OCI-LY1 (cell line): Measurements from ENCODE around the gene POU6F2.

Source experiments
- H2AFZ ChIP-seq: fragments of 200-600 bp; sonication (generic), shearing (Covaris generic); 2 replicates; pipeline ENCODE4 v1.6.0; 2014; ENCODE audit warnings: antibody characterized with exemption, mild to moderate bottlenecking, low read length
- H3F3A ChIP-seq: fragments of 200-600 bp; sonication (generic), shearing (Covaris generic); 2 replicates; pipeline ENCODE4 v1.6.0; 2014; ENCODE audit warnings: mild to moderate bottlenecking, antibody characterized with exemption, low read length, moderate library complexity; ENCODE audit not compliant: insufficient read depth
- H3K27ac ChIP-seq: fragments of 200-600 bp; sonication (generic); 2 replicates; pipeline ENCODE4 v1.5.1; 2014; ENCODE audit warnings: low read length, mixed run types, mild to moderate bottlenecking, low read depth; ENCODE audit not compliant: poor library complexity, severe bottlenecking
- H3K27me3 ChIP-seq: fragments of 200-600 bp; sonication (generic); 2 replicates; pipeline ENCODE4 v1.6.0; 2014; ENCODE audit warnings: antibody characterized with exemption, mild to moderate bottlenecking, low read length, moderate library complexity; ENCODE audit not compliant: insufficient read depth
- H3K36me3 ChIP-seq: fragments of 200-600 bp; sonication (generic); 2 replicates; pipeline ENCODE4 v1.6.1; 2014; ENCODE audit warnings: mild to moderate bottlenecking, antibody characterized with exemption, low read length, moderate library complexity, mixed read lengths; ENCODE audit not compliant: insufficient read depth
- H3K4me1 ChIP-seq: fragments of 200-600 bp; sonication (generic); 2 replicates; pipeline ENCODE4 v1.5.1; 2014; ENCODE audit warnings: mild to moderate bottlenecking, low read length, moderate library complexity; ENCODE audit not compliant: insufficient read depth, severe bottlenecking
- H3K4me2 ChIP-seq: fragments of 200-600 bp; sonication (generic), shearing (Covaris generic); 2 replicates; pipeline ENCODE4 v1.6.1; 2014; ENCODE audit warnings: low read length
- H3K4me3 ChIP-seq: fragments of 200-600 bp; sonication (generic); 2 replicates; pipeline ENCODE4 v1.5.1; 2014; ENCODE audit warnings: low read length, low read depth, mild to moderate bottlenecking, mixed read lengths; ENCODE audit not compliant: poor library complexity, severe bottlenecking
- H3K79me2 ChIP-seq: fragments of 200-600 bp; shearing (Covaris generic); 2 replicates; pipeline ENCODE4 v1.6.1; 2016; ENCODE audit warnings: mixed run types, low read length, mixed read lengths; ENCODE audit not compliant: insufficient read depth
- H3K9ac ChIP-seq: fragments of 200-600 bp; sonication (generic), shearing (Covaris generic); 2 replicates; pipeline ENCODE4 v1.6.1; 2014; ENCODE audit warnings: mild to moderate bottlenecking, low read length, mixed read lengths
- H3K9me2 ChIP-seq: fragments of 200-600 bp; sonication (generic), shearing (Covaris generic); 2 replicates; pipeline ENCODE4 v1.6.1; 2014; ENCODE audit warnings: low read depth, mild to moderate bottlenecking, low read length, mixed read lengths
- H3K9me3 ChIP-seq: fragments of 200-600 bp; shearing (Covaris generic); 2 replicates; pipeline ENCODE4 v1.6.1; 2014; ENCODE audit warnings: low read length, mixed read lengths
- H4K20me1 ChIP-seq: fragments of 200-600 bp; sonication (generic), shearing (Covaris generic); 2 replicates; pipeline ENCODE4 v1.6.0; 2016; ENCODE audit warnings: mild to moderate bottlenecking, low read length; ENCODE audit not compliant: insufficient read depth
- CTCF ChIP-seq: fragments of 200-600 bp; sonication (generic), shearing (Covaris generic); IDR thresholded peaks from 2 replicates; pipeline ENCODE4 v1.5.1; 2017; ENCODE audit warnings: mild to moderate bottlenecking, antibody characterized with exemption, low read length, moderate library complexity, mixed read lengths
- EZH2 ChIP-seq: fragments of 200-600 bp; sonication (generic), shearing (Covaris generic); IDR thresholded peaks from 2 replicates; pipeline ENCODE4 v1.8.0; 2017; ENCODE audit warnings: borderline replicate concordance, mixed run types, mild to moderate bottlenecking, antibody characterized with exemption, low read length, moderate library complexity, mixed read lengths

The POU6F2 gene

GRCh38 chr7:39199951-39200350 is 222.2 kb downstream of the POU6F2 start:
- no peak for TF ChIP-seq EZH2
- TF ChIP-seq CTCF = no peak
- H4K20me1 ChIP-seq = no peaks in the 10 kb centered on the region

GRCh38 chr7:39202041-39202440 is 224.3 kb downstream of the POU6F2 start:
- Histone ChIP-seq H3K4me2 (no peak overlapping the region), H2AFZ (no peak overlapping the region), H3K36me3 (no peaks in the 10 kb centered on the region), H4K20me1 (no peaks in the 10 kb centered on the region), H3K9ac (no peak overlapping the region), H3K79me2 (no peaks in the 10 kb centered on the region), H3K9me3 (no peaks in the 10 kb centered on the region), H3K9me2 (no peaks in the 10 kb centered on the region), H3K4me1 (no peaks in the 10 kb centered on the region), H3F3A (no peaks in the 10 kb centered on the region), H3K4me3 (no peak overlapping the region), H3K27me3 (no peaks in the 10 kb centered on the region), H3K27ac (no peak overlapping the region)
- TF ChIP-seq EZH2 (no peak), CTCF (no peak)

More at GRCh38 chr7:39199951-39200350, 222.2 kb downstream of the POU6F2 start:
- no peaks in the 10 kb centered on the region for H3K9me2 ChIP-seq
- no peaks in the 10 kb centered on the region for H3K27me3 ChIP-seq
- no peaks in the 10 kb centered on the region for H3K9me3 ChIP-seq
- no peak overlapping the region for H3K9ac ChIP-seq
- no peak overlapping the region for H2AFZ ChIP-seq
- H3K4me3 ChIP-seq = no peak overlapping the region
- H3K27ac ChIP-seq = no peak overlapping the region
- no peaks in the 10 kb centered on the region for H3K4me1 ChIP-seq
- H3K36me3 ChIP-seq = no peaks in the 10 kb centered on the region
- no peaks in the 10 kb centered on the region for H3F3A ChIP-seq
- no peak overlapping the region for H3K4me2 ChIP-seq
- H3K79me2 ChIP-seq = no peaks in the 10 kb centered on the region

GRCh38 chr7:39210362-39210761 is 232.7 kb downstream of the POU6F2 start:
- TF ChIP-seq EZH2 (no peak), CTCF (no peak)
- Histone ChIP-seq H3K27me3 (no peaks in the 10 kb centered on the region), H3K36me3 (no peaks in the 10 kb centered on the region), H2AFZ (no peak overlapping the region), H3K9me2 (no peaks in the 10 kb centered on the region), H3K27ac (no peak overlapping the region), H3K9me3 (no peaks in the 10 kb centered on the region), H3K4me1 (no peaks in the 10 kb centered on the region), H3K4me3 (no peak overlapping the region), H3K79me2 (no peaks in the 10 kb centered on the region), H3K4me2 (no peak overlapping the region), H3K9ac (no peak overlapping the region), H4K20me1 (no peaks in the 10 kb centered on the region), H3F3A (no peaks in the 10 kb centered on the region)
